HG03565 (cell line): ENCODE data around the gene PLAC8.
"Not testable (repeated sequence)": the region's sequence is repeated elsewhere in the genome, so short reads cannot be mapped to it uniquely, and the experiment has no call there.

ENCODE experiments used
- ATAC-seq: cut with Tn5 transposase; IDR thresholded peaks from one replicate; pipeline ENCODE4 v1.9.1; 2021; ENCODE audit warnings: mild to moderate bottlenecking, moderate library complexity; ENCODE audit not compliant: unreplicated experiment

Gene PLAC8

GRCh38 chr4:83112678-83113428, 1.7 kb downstream of the PLAC8 start:
- ATAC-seq = no peak

- peak; percentile 35 for ATAC-seq
Measured at GRCh38 chr4:83112231-83112630, 2.3 kb downstream of the PLAC8 start.

- not testable (repeated sequence) for ATAC-seq
Measured at GRCh38 chr4:83111751-83112141, 2.8 kb downstream of the PLAC8 start.

GRCh38 chr4:83110970-83111750, 3.4 kb downstream of the PLAC8 start:
- no peak for ATAC-seq

- peak; percentile 55 for ATAC-seq
Measured at GRCh38 chr4:83110223-83110945, 4.1 kb downstream of the PLAC8 start.

GRCh38 chr4:83109480-83110222, 4.9 kb downstream of the PLAC8 start:
- no peak for ATAC-seq

GRCh38 chr4:83108101-83108861, 6.2 kb downstream of the PLAC8 start:
- ATAC-seq = no peak

GRCh38 chr4:83107631-83108030, 6.9 kb downstream of the PLAC8 start:
- ATAC-seq = no peak

- no peak for ATAC-seq
Measured at GRCh38 chr4:83104991-83105390, 9.5 kb downstream of the PLAC8 start.

- no peak for ATAC-seq
Measured at GRCh38 chr4:83096397-83096796, 18.1 kb downstream of the PLAC8 start.

- ATAC-seq = no peak
Measured at GRCh38 chr4:83093060-83093640, 21.4 kb downstream of the PLAC8 start.

- ATAC-seq = no peak
Measured at GRCh38 chr4:83089410-83090157, 24.9 kb downstream of the PLAC8 start.

- not testable (repeated sequence) for ATAC-seq
Measured at GRCh38 chr4:83084956-83085355, 29.6 kb downstream of the PLAC8 start.

GRCh38 chr4:83083925-83084475, 30.5 kb downstream of the PLAC8 start:
- ATAC-seq = no peak

GRCh38 chr4:83082777-83083176, 31.8 kb downstream of the PLAC8 start:
- no peak for ATAC-seq

- no peak for ATAC-seq
Measured at GRCh38 chr4:83080561-83080960, 34.0 kb downstream of the PLAC8 start.

- ATAC-seq = no peak
Measured at GRCh38 chr4:83075311-83076095, 39.0 kb downstream of the PLAC8 start.

- ATAC-seq = not testable (repeated sequence)
Measured at GRCh38 chr4:83074783-83075182, 39.7 kb downstream of the PLAC8 start.
